Type B pancreatic cell (in vitro differentiated cells): ENCODE measurements around the gene KRTAP10-4. TPM values are rescaled to one million over a fixed set of nuclear protein-coding genes. Genes with fewer than 3 reads are reported as not detected.

Source experiments
- DNase-seq: peaks from one replicate; pipeline ENCODE4 v3.0.0; 2021; ENCODE audit warnings: mixed read lengths; ENCODE audit not compliant: unreplicated experiment; ENCODE audit errors: extremely low spot score
- H3K27ac Mint-ChIP-seq: 2 replicates; pipeline ENCODE4 v1.8.0; 2021; ENCODE audit warnings: mild to moderate bottlenecking, mixed read lengths
- H3K27me3 Mint-ChIP-seq: 2 replicates; pipeline ENCODE4 v1.8.0; 2021; ENCODE audit warnings: mixed read lengths
- H3K36me3 Mint-ChIP-seq: 2 replicates; pipeline ENCODE4 v1.8.0; 2021; ENCODE audit warnings: mixed read lengths
- H3K4me1 Mint-ChIP-seq: one replicate; pipeline ENCODE4 v1.8.0; 2021; ENCODE audit warnings: mixed read lengths; ENCODE audit not compliant: unreplicated experiment
- H3K4me3 Mint-ChIP-seq: 2 replicates; pipeline ENCODE4 v1.8.0; 2021; ENCODE audit warnings: mild to moderate bottlenecking, mixed read lengths
- H3K9me3 Mint-ChIP-seq: 2 replicates; pipeline ENCODE4 v1.8.0; 2021; ENCODE audit warnings: mixed read lengths
- CTCF ChIP-seq: fragments of 200-600 bp; sonication (generic); conservative IDR thresholded peaks from 2 replicates; pipeline ENCODE4 v1.5.0; 2021; ENCODE audit warnings: antibody characterized with exemption, mild to moderate bottlenecking
- total RNA-seq: library from RNA; stranded (reverse); gene quantifications from 2 replicates; pipeline ENCODE4 v1.2.1, GENCODE V29; 2021; ENCODE audit warnings: low replicate concordance

The KRTAP10-4 gene
- total RNA-seq, 1 donor from 2014 or later: not detected

- DNase-seq: peak; percentile 66
- Mint-ChIP-seq H3K27ac (peak within 1 kb of the TSS; percentile 42), H3K9me3 (peaks cover under 1% of the 10 kb centered on the region), H3K4me1 (peaks cover 8% of the 10 kb centered on the region), H3K4me3 (no peak within 1 kb of the TSS), H3K36me3 (no peaks in the 10 kb centered on the region), H3K27me3 (peaks cover 8% of the 10 kb centered on the region)
- no peak for TF ChIP-seq CTCF
Observed at GRCh38 chr21:44592446-44593311, 19.1 kb downstream of the KRTAP10-4 start, which contains the start of gene KRTAP10-6. Gene KRTAP10-6 (minus strand): TSS chr21:44592505. CDS start chr21:44592484, 21 bp downstream.

- H3K4me3 Mint-ChIP-seq: no peak overlapping the region
Observed at GRCh38 chr21:44593598-44594405, 20.3 kb downstream of the KRTAP10-4 start.

GRCh38 chr21:44594406-44594916, 20.9 kb downstream of the KRTAP10-4 start:
- H3K4me1 Mint-ChIP-seq: peaks cover 12% of the 10 kb centered on the region
- peak overlapping the region; percentile 67 for H3K27ac Mint-ChIP-seq
- no peak for TF ChIP-seq CTCF
- no peak overlapping the region for H3K4me3 Mint-ChIP-seq
- H3K27me3 Mint-ChIP-seq: peaks cover 3% of the 10 kb centered on the region
- no peaks in the 10 kb centered on the region for H3K36me3 Mint-ChIP-seq
- DNase-seq: no peak
- H3K9me3 Mint-ChIP-seq: peaks cover 13% of the 10 kb centered on the region

More at GRCh38 chr21:44593598-44594405, 20.3 kb downstream of the KRTAP10-4 start:
- H3K9me3 Mint-ChIP-seq: peaks cover 12% of the 10 kb centered on the region
- no peaks in the 10 kb centered on the region for H3K36me3 Mint-ChIP-seq
- H3K27ac Mint-ChIP-seq: peak overlapping the region; percentile 67
- peaks cover 12% of the 10 kb centered on the region for H3K4me1 Mint-ChIP-seq
- DNase-seq: no peak
- H3K27me3 Mint-ChIP-seq: peaks cover 3% of the 10 kb centered on the region
- no peak for TF ChIP-seq CTCF

- peaks cover 13% of the 10 kb centered on the region for H3K9me3 Mint-ChIP-seq
- no peaks in the 10 kb centered on the region for H3K36me3 Mint-ChIP-seq
- H3K4me3 Mint-ChIP-seq: no peak overlapping the region
- no peak for TF ChIP-seq CTCF
- no peak for DNase-seq
- peaks cover 12% of the 10 kb centered on the region for H3K4me1 Mint-ChIP-seq
- H3K27ac Mint-ChIP-seq: no peak overlapping the region
- H3K27me3 Mint-ChIP-seq: peaks cover 3% of the 10 kb centered on the region
Observed at GRCh38 chr21:44595524-44595923, 22.0 kb downstream of the KRTAP10-4 start.

- Mint-ChIP-seq H3K9me3 (peaks cover 13% of the 10 kb centered on the region), H3K4me3 (no peak overlapping the region), H3K27me3 (peaks cover 3% of the 10 kb centered on the region), H3K27ac (no peak overlapping the region), H3K36me3 (no peaks in the 10 kb centered on the region), H3K4me1 (peaks cover 12% of the 10 kb centered on the region)
- no peak for TF ChIP-seq CTCF
- no peak for DNase-seq
Observed at GRCh38 chr21:44596068-44596725, 22.7 kb downstream of the KRTAP10-4 start.
